Progenitor cell of endocrine pancreas (in vitro differentiated cells): ENCODE data around the gene C1orf53. TPM values are rescaled to one million over a fixed set of nuclear protein-coding genes. Genes with fewer than 3 reads are reported as not detected.
A peak's percentile ranks its signal among the peaks of the same experiment; 100 is the strongest.

Experiments
- DNase-seq: peaks from one replicate; pipeline ENCODE4 v3.0.0; 2021; ENCODE audit warnings: low spot score; ENCODE audit not compliant: unreplicated experiment
- H3K27ac Mint-ChIP-seq: 2 replicates; pipeline ENCODE4 v1.8.0; 2021; ENCODE audit warnings: mild to moderate bottlenecking, moderate library complexity, mixed read lengths
- H3K27me3 Mint-ChIP-seq: 2 replicates; pipeline ENCODE4 v1.8.0; 2021; ENCODE audit warnings: mixed read lengths
- H3K36me3 Mint-ChIP-seq: 2 replicates; pipeline ENCODE4 v1.8.0; 2022; ENCODE audit warnings: mixed read lengths; ENCODE audit not compliant: insufficient read depth
- H3K4me1 Mint-ChIP-seq: 2 replicates; pipeline ENCODE4 v1.8.0; 2021; ENCODE audit warnings: low read depth, mixed read lengths
- H3K4me3 Mint-ChIP-seq: 2 replicates; pipeline ENCODE4 v1.8.0; 2021; ENCODE audit warnings: low read depth, mild to moderate bottlenecking, moderate library complexity, mixed read lengths
- H3K9me3 Mint-ChIP-seq: 2 replicates; pipeline ENCODE4 v1.8.0; 2021; ENCODE audit warnings: low read depth, mixed read lengths
- CTCF ChIP-seq: fragments of 200-600 bp; sonication (generic); IDR thresholded peaks from one replicate; pipeline ENCODE4 v1.5.0; 2021; ENCODE audit warnings: antibody characterized with exemption, mild to moderate bottlenecking; ENCODE audit not compliant: unreplicated experiment
- total RNA-seq: library from RNA; stranded (reverse); gene quantifications from 2 replicates; pipeline ENCODE4 v1.2.1, GENCODE V29; 2021

C1orf53 gene
- total RNA-seq, 1 donor from 2014 or later, result 4.0 TPM

GRCh38 chr1:197902131-197902453 lies 338 bp upstream of the C1orf53 start:
- H3K9me3 Mint-ChIP-seq, result no peaks in the 10 kb centered on the region
- H3K4me1 Mint-ChIP-seq, result peaks cover 10% of the 10 kb centered on the region
- H3K27me3 Mint-ChIP-seq, result peaks cover 51% of the 10 kb centered on the region
- no peaks in the 10 kb centered on the region for H3K36me3 Mint-ChIP-seq
- DNase-seq, result no peak
- peak overlapping the region; percentile 97 for H3K27ac Mint-ChIP-seq
- H3K4me3 Mint-ChIP-seq, result peak overlapping the region; percentile 83
- no peak for TF ChIP-seq CTCF

- TF ChIP-seq CTCF, result no peak
- H3K27ac Mint-ChIP-seq, result peak overlapping the region; percentile 78
These were observed 725 bp downstream of the C1orf53 start for GRCh38 chr1:197903196-197903514.

DNA sequence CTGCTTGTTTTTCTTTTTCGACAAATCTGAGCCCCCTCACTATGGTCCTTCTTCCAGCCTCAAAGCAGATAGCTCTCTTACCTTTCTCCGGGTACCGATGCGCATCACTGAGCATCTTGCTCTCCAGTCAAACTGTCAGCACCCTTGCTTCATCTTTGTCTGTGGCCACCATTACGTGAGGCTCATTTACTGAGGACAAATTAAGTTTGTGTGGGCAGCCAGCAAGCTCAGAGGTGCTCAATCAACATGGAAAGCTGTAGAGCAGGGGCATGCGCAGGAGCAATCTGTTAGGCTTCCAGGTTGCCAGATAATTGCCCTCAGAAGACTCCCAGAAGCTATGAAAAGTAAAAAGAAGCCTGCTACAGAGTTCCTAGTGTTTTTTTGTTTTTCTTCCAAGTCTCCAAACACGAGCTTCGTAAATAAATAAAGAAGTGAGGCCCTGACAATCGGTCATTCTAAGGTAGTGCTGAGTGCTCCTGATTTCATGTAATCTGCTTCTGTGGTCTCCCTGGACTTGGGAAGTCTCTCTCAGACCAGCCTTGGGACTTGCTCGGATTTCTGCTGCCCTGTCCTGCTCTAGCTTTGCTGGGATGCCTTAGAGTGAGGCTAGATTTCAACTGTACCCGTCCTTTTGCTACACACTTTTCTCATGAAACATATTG lies 1.8 kb downstream of the C1orf53 start:
- H3K4me3 Mint-ChIP-seq, result peak overlapping the region; percentile 83
- no peak for DNase-seq
- H3K27ac Mint-ChIP-seq, result no peak overlapping the region
- peaks cover 10% of the 10 kb centered on the region for H3K4me1 Mint-ChIP-seq
- H3K9me3 Mint-ChIP-seq, result no peaks in the 10 kb centered on the region
- no peaks in the 10 kb centered on the region for H3K36me3 Mint-ChIP-seq
- peaks cover 64% of the 10 kb centered on the region for H3K27me3 Mint-ChIP-seq
- no peak for TF ChIP-seq CTCF

More at GRCh38 chr1:197903196-197903514, 725 bp downstream of the C1orf53 start:
- Mint-ChIP-seq H3K36me3 (no peaks in the 10 kb centered on the region), H3K9me3 (no peaks in the 10 kb centered on the region), H3K4me3 (peak overlapping the region; percentile 83), H3K27me3 (peaks cover 53% of the 10 kb centered on the region), H3K4me1 (peaks cover 10% of the 10 kb centered on the region)
- no peak for DNase-seq

- Mint-ChIP-seq H3K27me3 (peaks cover 79% of the 10 kb centered on the region), H3K4me1 (peaks cover 14% of the 10 kb centered on the region), H3K27ac (no peak overlapping the region), H3K4me3 (no peak overlapping the region), H3K36me3 (no peaks in the 10 kb centered on the region), H3K9me3 (no peaks in the 10 kb centered on the region)
- DNase-seq, result no peak
- TF ChIP-seq CTCF, result no peak
These were observed 3.4 kb downstream of the C1orf53 start for GRCh38 chr1:197905699-197906351.

- Mint-ChIP-seq H3K4me3 (no peak overlapping the region), H3K36me3 (no peaks in the 10 kb centered on the region), H3K27ac (no peak overlapping the region)
These were observed 5.6 kb downstream of the C1orf53 start for GRCh38 chr1:197907846-197908616.

More at GRCh38 chr1:197907846-197908616, 5.6 kb downstream of the C1orf53 start:
- Mint-ChIP-seq H3K27me3 (peaks cover 97% of the 10 kb centered on the region), H3K4me1 (peaks cover 13% of the 10 kb centered on the region), H3K9me3 (no peaks in the 10 kb centered on the region)
- no peak for TF ChIP-seq CTCF
- DNase-seq, result no peak
